ENCODE measurements around the gene CRB2.

CRB2 gene

DNA sequence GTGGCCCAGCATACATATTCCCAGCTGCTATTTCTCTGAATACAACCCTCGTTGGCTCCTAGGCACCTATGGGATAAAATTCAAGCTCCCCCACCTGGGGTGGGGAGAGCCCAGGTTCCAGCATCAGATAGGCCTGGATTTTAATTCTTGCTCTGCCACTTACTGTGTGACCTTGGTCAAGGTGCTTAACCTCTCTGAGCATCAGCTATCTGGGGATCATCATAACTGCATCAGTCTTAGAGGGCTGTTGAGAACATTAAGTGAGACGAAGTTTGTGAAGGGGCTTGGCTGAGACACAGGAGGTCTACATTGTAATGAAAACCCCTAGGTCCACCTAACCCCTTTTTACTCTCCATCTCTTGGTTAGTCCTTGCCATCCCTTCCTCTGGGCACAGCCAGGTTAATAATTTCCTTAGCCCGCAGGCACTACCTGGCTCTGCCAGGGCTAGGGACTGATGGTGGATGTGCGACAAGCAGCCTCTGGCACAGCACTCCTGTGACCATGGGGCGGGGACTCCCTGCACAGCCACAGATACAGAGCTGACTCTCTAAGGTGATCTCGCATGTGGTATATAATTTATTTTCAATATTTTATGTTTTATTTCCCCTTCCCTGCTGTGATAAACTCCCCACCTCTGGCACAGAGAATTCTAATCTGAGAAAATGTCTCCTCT is 68.7 kb downstream of the CRB2 start:
- TF ChIP-seq TAF1 (IDR thresholded peaks at IDR 0.05; ENCODE audit: low read depth) (no peak), NFIC (IDR thresholded peaks at IDR 0.05) (no peak)

DNA sequence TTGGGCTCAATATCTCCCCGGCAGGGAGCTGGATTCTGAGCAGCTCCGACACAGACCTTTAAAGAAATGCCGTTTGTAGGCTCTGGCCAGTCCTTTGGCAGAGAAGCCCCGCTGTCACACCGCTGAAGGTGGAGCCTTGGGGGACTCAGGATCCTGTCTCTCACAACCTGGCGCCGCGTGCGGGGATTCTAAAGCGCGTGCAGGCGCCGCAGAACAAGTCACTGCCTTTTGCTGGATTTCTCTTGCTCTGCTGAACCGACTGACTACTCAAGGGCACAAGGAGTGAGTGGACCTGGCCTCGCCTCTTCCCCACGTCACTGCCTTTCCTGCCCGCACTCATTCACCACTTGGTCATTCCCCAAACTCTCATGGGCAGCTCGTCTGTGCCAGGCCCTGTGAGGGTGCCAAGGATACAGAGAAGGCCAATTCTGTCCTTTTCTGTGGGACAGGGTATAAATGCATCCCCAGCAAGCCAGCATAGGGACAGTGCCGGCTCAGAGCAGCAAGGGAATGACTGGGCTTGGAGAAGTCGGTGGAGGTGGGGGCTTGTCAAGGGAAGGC is 69.3 kb downstream of the CRB2 start:
- no peak for TF ChIP-seq EP300 (IDR thresholded peaks at IDR 0.05; ENCODE audit: borderline replicate concordance)
- TF ChIP-seq CREB1 (IDR thresholded peaks at IDR 0.05; ENCODE audit: low read depth) = no peak

DNA sequence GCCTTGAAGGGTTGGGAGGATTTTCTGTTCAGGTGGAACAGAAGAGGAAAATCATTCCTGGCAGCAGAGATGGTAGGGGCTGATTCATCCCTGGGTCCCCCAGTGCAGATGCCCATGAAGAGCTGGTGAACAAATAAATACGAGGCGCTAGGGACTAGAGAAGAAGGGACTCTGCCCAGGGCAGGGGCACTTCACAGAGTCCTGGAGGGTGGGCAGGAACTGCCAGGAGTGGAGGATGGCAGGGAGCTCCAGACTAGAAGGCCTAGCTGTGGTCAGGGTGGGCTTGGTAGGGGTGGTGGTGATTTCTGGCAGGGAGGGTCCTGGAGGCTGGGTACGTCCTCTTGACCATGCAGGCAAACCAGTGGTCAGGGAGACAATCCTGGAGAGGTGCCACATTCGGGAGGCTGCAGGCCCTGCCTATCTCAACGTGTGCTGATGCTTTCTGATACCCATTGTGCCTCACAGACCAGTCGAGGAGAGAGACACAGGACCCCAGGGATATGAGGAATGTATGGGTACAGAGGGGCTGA is 69.9 kb downstream of the CRB2 start:
- TF ChIP-seq YY1 (IDR thresholded peaks at IDR 0.05; ENCODE audit: low read depth) (no peak), CREB1 (IDR thresholded peaks at IDR 0.05; ENCODE audit: low read depth) (no peak), EGR1 (IDR thresholded peaks at IDR 0.05) (no peak), CEBPB (IDR thresholded peaks at IDR 0.05) (no peak), TEAD4 (IDR thresholded peaks at IDR 0.05) (no peak), EP300 (IDR thresholded peaks at IDR 0.05; ENCODE audit: borderline replicate concordance) (no peak), FOXM1 (IDR thresholded peaks at IDR 0.05; ENCODE audit: borderline replicate concordance, low read depth) (no peak), ZBTB7A (IDR thresholded peaks at IDR 0.05; ENCODE audit: low read depth) (no peak), NFIC (IDR thresholded peaks at IDR 0.05) (no peak), RAD21 (IDR thresholded peaks at IDR 0.05; ENCODE audit: low read depth) (no peak), TCF12 (IDR thresholded peaks at IDR 0.05; ENCODE audit: low read depth) (no peak), TAF1 (IDR thresholded peaks at IDR 0.05; ENCODE audit: low read depth) (no peak)
- TF ChIP-seq, protein P1, sequence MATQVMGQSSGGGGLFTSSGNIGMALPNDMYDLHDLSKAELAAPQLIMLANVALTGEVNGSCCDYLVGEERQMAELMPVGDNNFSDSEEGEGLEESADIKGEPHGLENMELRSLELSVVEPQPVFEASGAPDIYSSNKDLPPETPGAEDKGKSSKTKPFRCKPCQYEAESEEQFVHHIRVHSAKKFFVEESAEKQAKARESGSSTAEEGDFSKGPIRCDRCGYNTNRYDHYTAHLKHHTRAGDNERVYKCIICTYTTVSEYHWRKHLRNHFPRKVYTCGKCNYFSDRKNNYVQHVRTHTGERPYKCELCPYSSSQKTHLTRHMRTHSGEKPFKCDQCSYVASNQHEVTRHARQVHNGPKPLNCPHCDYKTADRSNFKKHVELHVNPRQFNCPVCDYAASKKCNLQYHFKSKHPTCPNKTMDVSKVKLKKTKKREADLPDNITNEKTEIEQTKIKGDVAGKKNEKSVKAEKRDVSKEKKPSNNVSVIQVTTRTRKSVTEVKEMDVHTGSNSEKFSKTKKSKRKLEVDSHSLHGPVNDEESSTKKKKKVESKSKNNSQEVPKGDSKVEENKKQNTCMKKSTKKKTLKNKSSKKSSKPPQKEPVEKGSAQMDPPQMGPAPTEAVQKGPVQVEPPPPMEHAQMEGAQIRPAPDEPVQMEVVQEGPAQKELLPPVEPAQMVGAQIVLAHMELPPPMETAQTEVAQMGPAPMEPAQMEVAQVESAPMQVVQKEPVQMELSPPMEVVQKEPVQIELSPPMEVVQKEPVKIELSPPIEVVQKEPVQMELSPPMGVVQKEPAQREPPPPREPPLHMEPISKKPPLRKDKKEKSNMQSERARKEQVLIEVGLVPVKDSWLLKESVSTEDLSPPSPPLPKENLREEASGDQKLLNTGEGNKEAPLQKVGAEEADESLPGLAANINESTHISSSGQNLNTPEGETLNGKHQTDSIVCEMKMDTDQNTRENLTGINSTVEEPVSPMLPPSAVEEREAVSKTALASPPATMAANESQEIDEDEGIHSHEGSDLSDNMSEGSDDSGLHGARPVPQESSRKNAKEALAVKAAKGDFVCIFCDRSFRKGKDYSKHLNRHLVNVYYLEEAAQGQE (IDR thresholded peaks at IDR 0.05; ENCODE audit: low read depth) = no peak
- TF ChIP-seq, protein P2, sequence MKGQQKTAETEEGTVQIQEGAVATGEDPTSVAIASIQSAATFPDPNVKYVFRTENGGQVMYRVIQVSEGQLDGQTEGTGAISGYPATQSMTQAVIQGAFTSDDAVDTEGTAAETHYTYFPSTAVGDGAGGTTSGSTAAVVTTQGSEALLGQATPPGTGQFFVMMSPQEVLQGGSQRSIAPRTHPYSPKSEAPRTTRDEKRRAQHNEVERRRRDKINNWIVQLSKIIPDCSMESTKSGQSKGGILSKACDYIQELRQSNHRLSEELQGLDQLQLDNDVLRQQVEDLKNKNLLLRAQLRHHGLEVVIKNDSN (IDR thresholded peaks at IDR 0.05) = no peak
- TF ChIP-seq, protein P3, sequence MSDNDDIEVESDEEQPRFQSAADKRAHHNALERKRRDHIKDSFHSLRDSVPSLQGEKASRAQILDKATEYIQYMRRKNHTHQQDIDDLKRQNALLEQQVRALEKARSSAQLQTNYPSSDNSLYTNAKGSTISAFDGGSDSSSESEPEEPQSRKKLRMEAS (IDR thresholded peaks at IDR 0.05) = no peak

DNA sequence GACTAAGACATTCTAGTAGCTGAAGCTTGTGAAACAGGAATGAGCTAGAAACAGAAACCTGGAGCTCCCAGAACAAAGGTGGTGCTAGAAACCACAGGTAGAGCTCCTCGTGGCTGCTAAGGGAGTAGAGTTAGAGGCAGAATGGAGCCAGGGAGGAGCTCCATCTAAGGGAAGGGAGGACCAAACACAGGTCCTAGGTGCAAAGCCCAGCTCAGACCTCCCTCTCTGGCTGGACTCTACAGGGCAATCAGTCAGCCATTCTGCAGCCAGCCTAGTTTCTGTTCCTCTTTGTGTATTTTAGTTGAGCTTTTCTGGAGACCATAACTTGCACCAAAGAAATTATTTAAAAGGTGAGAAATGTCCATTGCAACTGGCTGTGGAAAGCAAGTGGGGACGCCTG is 70.4 kb downstream of the CRB2 start:
- TF ChIP-seq YY1 (IDR thresholded peaks at IDR 0.05; ENCODE audit: low read depth) = no peak
- TF ChIP-seq, protein P1 (IDR thresholded peaks at IDR 0.05; ENCODE audit: low read depth) = no peak
- no peak for TF ChIP-seq RAD21 (IDR thresholded peaks at IDR 0.05; ENCODE audit: low read depth)
- TF ChIP-seq NFIC (IDR thresholded peaks at IDR 0.05) = no peak
